H1 (cell line): Measurements from ENCODE around the gene MCF2L. TPM values are rescaled to one million over a fixed set of nuclear protein-coding genes. Genes with fewer than 3 reads are reported as not detected.

Experiments used
- CEBPB ChIP-seq: IDR thresholded peaks from 2 replicates; pipeline ENCODE4 v1.6.1; 2012; ENCODE audit warnings: low read depth, low read length
- E2F6 ChIP-seq: IDR thresholded peaks from 2 replicates; pipeline ENCODE4 v1.6.1; 2012; ENCODE audit warnings: inconsistent platforms
- GTF2F1 ChIP-seq: IDR thresholded peaks from 2 replicates; pipeline ENCODE4 v1.6.1; 2012; ENCODE audit warnings: low read depth, low read length, improper control_type of control experiment, borderline replicate concordance
- RNF2 ChIP-seq: fragments of 200-900, 300-1000 bp; sonication (generic); IDR thresholded peaks from 2 replicates; pipeline ENCODE4 v1.7.1; 2016; ENCODE audit warnings: borderline replicate concordance, low read depth, mild to moderate bottlenecking, antibody characterized with exemption, low read length; ENCODE audit not compliant: poor library complexity, severe bottlenecking; ENCODE audit errors: missing control alignments
- SIRT6 ChIP-seq: IDR thresholded peaks from one replicate; pipeline ENCODE4 v1.7.1; 2012; ENCODE audit warnings: low read length, inconsistent platforms
- USF2 ChIP-seq: IDR thresholded peaks from 2 replicates; pipeline ENCODE4 v1.6.1; 2011; ENCODE audit warnings: low read length, improper control_type of control experiment
- polyA plus RNA-seq, 7 experiments: library from polyadenylated mRNA; depleted of rRNA in 3 of 7; stranded (reverse) in 5 of 7; unstranded in 2 of 7; fragments of >200 nt in 5 of 7; fragments of 200-250 nt in 2 of 7; gene quantifications; 1 replicate in 5 of 7; 2 replicates in 1 of 7; 4 replicates in 1 of 7; pipeline versions ENCODE4 v1.2.1 to v1.2.3, GENCODE V29; 2011 to 2013; ENCODE audit warnings: missing spikeins in 2 of 7, mixed read lengths in 2 of 7
- total RNA-seq: library from RNA; stranded (reverse); fragmentation: NEBNext Ultra II Directional; extraction: Animal tissue kit (Norgen Biotek cat#: 25700); gene quantifications from 2 replicates; pipeline ENCODE4 v1.2.1, GENCODE V29; 2021

MCF2L gene
- total and polyA plus RNA-seq, 2 of the 8 experiments (the other 6 are each of a cell fraction or from before 2014, with no cell fraction given): 10.1 to 24.4 TPM

- TF ChIP-seq USF2: no peak
- no peak for TF ChIP-seq GTF2F1
- no peak for TF ChIP-seq SIRT6
- no peak for TF ChIP-seq CEBPB
- TF ChIP-seq E2F6: no peak
- no peak for TF ChIP-seq RNF2
Measured at GRCh38 chr13:112957295-112957677, 11.7 kb upstream of the MCF2L start (continued).
